H1 (cell line): ENCODE data around the gene TUBGCP3. TPM values are rescaled to one million over a fixed set of nuclear protein-coding genes. Genes with fewer than 3 reads are reported as not detected.

Experiments
- ATF3 ChIP-seq: IDR thresholded peaks from 2 replicates; pipeline ENCODE4 v1.6.1; 2011; ENCODE audit warnings: low read depth, mild to moderate bottlenecking, low read length; ENCODE audit not compliant: insufficient read depth
- BCL11A ChIP-seq, 2 experiments: IDR thresholded peaks; one replicate each; pipeline ENCODE4 v1.6.1; 2011; ENCODE audit warnings: low read depth in 2 of 2, low read length in 2 of 2, mild to moderate bottlenecking in 2 of 2
- polyA plus RNA-seq, 7 experiments: library from polyadenylated mRNA; depleted of rRNA in 3 of 7; stranded (reverse) in 5 of 7; unstranded in 2 of 7; fragments of >200 nt in 5 of 7; fragments of 200-250 nt in 2 of 7; gene quantifications; 1 replicate in 5 of 7; 2 replicates in 1 of 7; 4 replicates in 1 of 7; pipeline versions ENCODE4 v1.2.1 to v1.2.3, GENCODE V29; 2011 to 2013; ENCODE audit warnings: missing spikeins in 2 of 7, mixed read lengths in 2 of 7
- total RNA-seq: library from RNA; stranded (reverse); fragmentation: NEBNext Ultra II Directional; extraction: Animal tissue kit (Norgen Biotek cat#: 25700); gene quantifications from 2 replicates; pipeline ENCODE4 v1.2.1, GENCODE V29; 2021

The TUBGCP3 gene
- total and polyA plus RNA-seq, 2 of the 8 experiments (the other 6 are each of a cell fraction or from before 2014, with no cell fraction given) = 27.0 to 31.7 TPM

- TF ChIP-seq ATF3 = no peak
- TF ChIP-seq BCL11A (IDR thresholded peaks at IDR 0.05; ENCODE audit: low read depth in 2 of 2, low read length in 2 of 2) = no peak
Measured at GRCh38 chr13:112446867-112447266, 141.1 kb downstream of the TUBGCP3 start (continued).
